Measurements from ENCODE around the gene TMTC4. TPM values are rescaled to one million over a fixed set of nuclear protein-coding genes. Genes with fewer than 3 reads are reported as not detected.

TMTC4 gene
- polyA plus RNA-seq, 2 of the 4 experiments (the other 2 are of a cell fraction) = 15.6 to 17.5 TPM

GRCh38 chr13:100666124-100666523, 8.5 kb downstream of the TMTC4 start:
- Histone ChIP-seq H3K4me3 (no peak overlapping the region), H3K4me2 (no peak overlapping the region), H3K9me3 (no peaks in the 10 kb centered on the region), H3K4me1 (no peaks in the 10 kb centered on the region), H3K27ac (no peak overlapping the region)
- CTCF ChIA-PET = interaction anchor here (3.1 kb wide), 1 partner anchor 8 kb away, joined by 15 read pairs; the partner anchor contains the start of gene TMTC4
- 82% methylated on average over 5 of the region's 5 CpGs for WGBS (ENCODE audit: missing lambda C conversion rate)
- POLR2A ChIA-PET = no interaction called here
- ATAC-seq (no peak), DNase-seq (ENCODE audit: low read depth in 1 of 2, low spot score in 1 of 2) (no peak), FAIRE-seq (no peak)
- no peak for TF ChIP-seq GATA3 (IDR thresholded peaks at IDR 0.05; ENCODE audit: borderline replicate concordance)
- TF ChIP-seq RCOR1 (IDR thresholded peaks at IDR 0.05; ENCODE audit: low read depth, low read length) = no peak
- TF ChIP-seq NPAS2 (CRISPR knock-in tag; IDR thresholded peaks at IDR 0.05; ENCODE audit: borderline replicate concordance) = no peak
- TF ChIP-seq RAD21 (conservative IDR thresholded peaks at IDR 0.05 in 1 of 2, IDR thresholded peaks at IDR 0.05 in 1 of 2) = no peak
- no peak for TF ChIP-seq EHMT2 (IDR thresholded peaks at IDR 0.05; ENCODE audit: low read depth)
- no peak for TF ChIP-seq KDM5A (IDR thresholded peaks at IDR 0.05)
- TF ChIP-seq HOXB5 (CRISPR knock-in tag; IDR thresholded peaks at IDR 0.05) = no peak
- TF ChIP-seq JUNB (IDR thresholded peaks at IDR 0.05) = no peak

GRCh38 chr13:100665403-100665802, 9.2 kb downstream of the TMTC4 start:
- TF ChIP-seq EP300 (IDR thresholded peaks at IDR 0.05) (no peak), ZSCAN20 (CRISPR knock-in tag; IDR thresholded peaks at IDR 0.05) (no peak), GATA3 (IDR thresholded peaks at IDR 0.05; ENCODE audit: borderline replicate concordance) (no peak), TFCP2L1 (CRISPR knock-in tag; IDR thresholded peaks at IDR 0.05) (no peak), NPAS2 (CRISPR knock-in tag; IDR thresholded peaks at IDR 0.05; ENCODE audit: borderline replicate concordance) (no peak), CBX8 (IDR thresholded peaks at IDR 0.05) (no peak), NFE2L2 (conservative IDR thresholded peaks at IDR 0.05; ENCODE audit: low read length) (no peak), MYC (IDR thresholded peaks at IDR 0.05; ENCODE audit: borderline replicate concordance, low read length) (no peak), FOXS1 (CRISPR knock-in tag; IDR thresholded peaks at IDR 0.05) (no peak), HOXB5 (CRISPR knock-in tag; IDR thresholded peaks at IDR 0.05) (no peak), RAD21 (conservative IDR thresholded peaks at IDR 0.05 in 1 of 2, IDR thresholded peaks at IDR 0.05 in 1 of 2) (no peak)
- Histone ChIP-seq H3K9me3 (no peaks in the 10 kb centered on the region), H3K4me1 (no peaks in the 10 kb centered on the region), H3K4me2 (no peak overlapping the region), H3K27ac (no peak overlapping the region), H3K4me3 (no peak overlapping the region)
- no peak for FAIRE-seq
- ATAC-seq = no peak
- WGBS (ENCODE audit: missing lambda C conversion rate) = 96% methylated on average over 4 of the region's 9 CpGs
- CTCF ChIA-PET = interaction anchor here (3.1 kb wide), 1 partner anchor 9 kb away, joined by 15 read pairs; the partner anchor contains the start of gene TMTC4
- POLR2A ChIA-PET = no interaction called here
- no peak for DNase-seq (ENCODE audit: low read depth in 1 of 2, low spot score in 1 of 2)

GRCh38 chr13:100664171-100664900, 10.3 kb downstream of the TMTC4 start:
- WGBS (ENCODE audit: missing lambda C conversion rate) = 94% methylated on average over 8 of the region's 10 CpGs
- ChIA-PET CTCF (interaction anchor here (3.1 kb wide), 1 partner anchor 10 kb away, joined by 15 read pairs; the partner anchor contains the start of gene TMTC4), POLR2A (no interaction called here)
- no peak for ATAC-seq
- H3K4me1 ChIP-seq = no peaks in the 10 kb centered on the region
- no peaks in the 10 kb centered on the region for H3K9me3 ChIP-seq
- TF ChIP-seq RNF2 (IDR thresholded peaks at IDR 0.05; ENCODE audit: borderline replicate concordance, low read depth) (no peak), BHLHE40 (IDR thresholded peaks at IDR 0.05; ENCODE audit: low read depth, low read length) (no peak), JUN (IDR thresholded peaks at IDR 0.05) (no peak), JUNB (IDR thresholded peaks at IDR 0.05) (no peak), ZNF302 (CRISPR knock-in tag; IDR thresholded peaks at IDR 0.05) (no peak), MAFK (IDR thresholded peaks at IDR 0.05; ENCODE audit: partially characterized antibody) (no peak), CBX8 (IDR thresholded peaks at IDR 0.05) (no peak), E2F6 (IDR thresholded peaks at IDR 0.05; ENCODE audit: borderline replicate concordance, low read depth) (no peak), FOXS1 (CRISPR knock-in tag; IDR thresholded peaks at IDR 0.05) (no peak), SMC3 (IDR thresholded peaks at IDR 0.05) (no peak)
- no peak overlapping the region for H3K4me3 ChIP-seq
- H3K27ac ChIP-seq = no peak overlapping the region
- no peak for DNase-seq (ENCODE audit: low read depth in 1 of 2, low spot score in 1 of 2)
- no peak overlapping the region for H3K4me2 ChIP-seq
- no peak for FAIRE-seq
